Left lung (tissue), 10 donors: ENCODE measurements around the gene CEP68. TPM values are rescaled to one million over a fixed set of nuclear protein-coding genes. Genes with fewer than 3 reads are reported as not detected.
"Not testable (repeated sequence)": the region's sequence is repeated elsewhere in the genome, so short reads cannot be mapped to it uniquely, and the experiment has no call there.

Experiments
- ATAC-seq: fragments of 200-7000 bp; cut with Tn5 transposase; one replicate; pipeline ENCODE4 v1.9.1; 2020; ENCODE audit warnings: moderate library complexity
- DNase-seq, 4 donors: peaks; one replicate each; pipeline ENCODE4 v3.0.0-alpha.2; 2013 to 2020
- H3K27ac ChIP-seq, 2 donors: fragments of 200-600 bp; sonication (generic) in 1 of 2; one replicate each; pipeline versions ENCODE4 v1.5.0 to v1.8.0; 2020 to 2021
- H3K27me3 ChIP-seq, 2 donors: fragments of 200-600 bp; sonication (generic) in 1 of 2; one replicate each; pipeline versions ENCODE4 v1.5.0 to v1.8.0; 2020 to 2021
- H3K36me3 ChIP-seq, 2 donors: fragments of 200-600 bp; sonication (generic) in 1 of 2; one replicate each; pipeline versions ENCODE4 v1.5.0 to v1.8.0; 2020 to 2021
- H3K4me1 ChIP-seq, 2 donors: fragments of 200-600 bp; one replicate each; pipeline ENCODE4 v1.8.0; 2021
- H3K4me3 ChIP-seq, 2 donors: fragments of 200-600 bp; sonication (generic) in 1 of 2; one replicate each; pipeline versions ENCODE4 v1.5.0 to v1.8.0; 2020 to 2021; ENCODE audit warnings: mild to moderate bottlenecking in 1 of 2
- H3K9me3 ChIP-seq, 2 donors: fragments of 200-600 bp; sonication (generic) in 1 of 2; one replicate each; pipeline versions ENCODE4 v1.5.0 to v1.8.0; 2020 to 2021
- CTCF ChIP-seq, 2 donors: fragments of 200-600 bp; sonication (generic) in 1 of 2; IDR thresholded peaks; one replicate each; pipeline versions ENCODE4 v1.5.0 to v1.8.0; 2021; ENCODE audit warnings: antibody characterized with exemption in 2 of 2
- intact Hi-C, 2 donors: fragments of 100-400 bp; cut with DNase I; formaldehyde crosslinking; loops; one replicate each; pipeline versions ENCODE4 v1.11.2 to v1.14.2; 2022
- polyA plus RNA-seq, 6 donors: library from polyadenylated mRNA; unstranded; fragments of 120-200 nt; gene quantifications; one replicate each; pipeline ENCODE4 v1.2.1, GENCODE V29; 2013; ENCODE audit not compliant: insufficient read length in 6 of 6
- total RNA-seq, 2 donors: library from RNA; stranded (reverse); fragmentation: NEBNext Ultra II Directional; extraction: Animal tissue kit (Norgen Biotek cat#: 25700); gene quantifications; one replicate each; pipeline ENCODE4 v1.2.1, GENCODE V29; 2021
- donor health status: DM: no; HTN: yes; CAD: no.
- donor health status: DM: no; HTN: no; CAD: no.

Gene CEP68
- total and polyA plus RNA-seq, 8 donors = 7.9 to 32.4 (median 30.2) TPM

GRCh38 chr2:65016789-65017188 lies 39.4 kb upstream of the CEP68 start:
- no peak for TF ChIP-seq CTCF (IDR thresholded peaks at IDR 0.05)
- Histone ChIP-seq H3K27me3 (no peaks in the 10 kb centered on the region), H3K4me1 (peaks cover 0 to 25% of the 10 kb centered on the region in 2 donors), H3K4me3 (no peak overlapping the region), H3K9me3 (no peaks in the 10 kb centered on the region), H3K27ac (peak overlapping the region in 1 of 2 donors; percentile 81), H3K36me3 (peaks cover 0 to 55% of the 10 kb centered on the region in 2 donors)
- DNase-seq (no peak), ATAC-seq (no peak)
- intact Hi-C loops = no loop called here

- TF ChIP-seq CTCF (IDR thresholded peaks at IDR 0.05) = no peak
- peak overlapping the region in 1 of 2 donors; percentile 81 for H3K27ac ChIP-seq
- intact Hi-C loops = no loop called here
- peaks cover 0 to 25% of the 10 kb centered on the region in 2 donors for H3K4me1 ChIP-seq
- no peak overlapping the region for H3K4me3 ChIP-seq
- no peak for DNase-seq
- H3K9me3 ChIP-seq = no peaks in the 10 kb centered on the region
- ATAC-seq = peak; percentile 58
- H3K27me3 ChIP-seq = no peaks in the 10 kb centered on the region
- peaks cover 0 to 52% of the 10 kb centered on the region in 2 donors for H3K36me3 ChIP-seq
Observed at GRCh38 chr2:65017335-65017734, 38.9 kb upstream of the CEP68 start.

- DNase-seq = peak in 2 of 4 donors; percentile 75 to 89
- peak; percentile 79 for ATAC-seq
- no peak for TF ChIP-seq CTCF (IDR thresholded peaks at IDR 0.05)
- no peaks in the 10 kb centered on the region for H3K9me3 ChIP-seq
- H3K4me1 ChIP-seq = peaks cover 0 to 25% of the 10 kb centered on the region in 2 donors
- H3K36me3 ChIP-seq = peaks cover 0 to 49% of the 10 kb centered on the region in 2 donors
- peak overlapping the region in 1 of 2 donors; percentile 15 for H3K4me3 ChIP-seq
- H3K27me3 ChIP-seq = no peaks in the 10 kb centered on the region
- peak overlapping the region in 1 of 2 donors; percentile 81 for H3K27ac ChIP-seq
- intact Hi-C loops = no loop called here
Observed at GRCh38 chr2:65018141-65018582, 38.1 kb upstream of the CEP68 start.

GRCh38 chr2:65019010-65019409 lies 37.2 kb upstream of the CEP68 start:
- H3K27ac ChIP-seq = peak overlapping the region in 1 of 2 donors; percentile 81
- intact Hi-C loops = no loop called here
- peaks cover 0 to 25% of the 10 kb centered on the region in 2 donors for H3K4me1 ChIP-seq
- no peaks in the 10 kb centered on the region for H3K9me3 ChIP-seq
- H3K4me3 ChIP-seq = no peak overlapping the region
- H3K27me3 ChIP-seq = no peaks in the 10 kb centered on the region
- DNase-seq (no peak), ATAC-seq (no peak)
- no peak for TF ChIP-seq CTCF (IDR thresholded peaks at IDR 0.05)
- peaks cover 0 to 42% of the 10 kb centered on the region in 2 donors for H3K36me3 ChIP-seq

GRCh38 chr2:65019675-65020195 lies 36.5 kb upstream of the CEP68 start:
- no peak for TF ChIP-seq CTCF (IDR thresholded peaks at IDR 0.05)
- ATAC-seq = no peak

GRCh38 chr2:65020251-65020650 lies 36.0 kb upstream of the CEP68 start:
- H3K9me3 ChIP-seq, DNase-seq, H3K27ac ChIP-seq, intact Hi-C loops, ATAC-seq, H3K27me3 ChIP-seq, H3K4me3 ChIP-seq: not testable (repeated sequence)
- Histone ChIP-seq H3K4me1 (peaks cover 0 to 25% of the 10 kb centered on the region in 2 donors), H3K36me3 (peaks cover 0 to 42% of the 10 kb centered on the region in 2 donors)

More at GRCh38 chr2:65019675-65020195, 36.5 kb upstream of the CEP68 start:
- intact Hi-C loops = no loop called here
- peaks cover 0 to 42% of the 10 kb centered on the region in 2 donors for H3K36me3 ChIP-seq
- no peak for DNase-seq
- H3K4me1 ChIP-seq = peaks cover 0 to 25% of the 10 kb centered on the region in 2 donors
- no peaks in the 10 kb centered on the region for H3K27me3 ChIP-seq
- H3K27ac ChIP-seq = no peak overlapping the region
- H3K4me3 ChIP-seq = no peak overlapping the region
- no peaks in the 10 kb centered on the region for H3K9me3 ChIP-seq
